ENCODE data around the gene PMEL. TPM values are rescaled to one million over a fixed set of nuclear protein-coding genes. Genes with fewer than 3 reads are reported as not detected.

PMEL gene
- total and polyA plus RNA-seq, 2 experiments from 2014 or later = 0.38 to 2.3 TPM

DNA sequence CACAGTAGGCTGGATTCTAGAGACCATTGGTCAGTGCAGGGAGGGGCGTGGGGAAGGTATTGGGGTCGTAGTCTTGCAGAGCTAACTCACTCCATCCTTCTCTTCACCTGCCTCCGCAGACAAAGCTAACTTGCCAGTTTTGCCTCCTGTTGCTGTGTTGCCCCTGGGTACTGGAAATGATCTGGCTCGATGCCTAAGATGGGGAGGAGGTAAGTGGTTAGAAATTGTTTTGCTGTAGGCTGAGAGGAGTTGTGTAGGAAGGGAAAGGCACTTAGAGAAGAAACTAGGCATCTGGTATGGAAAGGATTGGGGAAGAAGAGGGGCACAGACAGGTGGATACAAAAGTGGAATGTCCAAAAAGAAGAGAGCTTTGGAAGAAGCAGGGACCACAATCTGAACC lies 23.8 kb downstream of the PMEL start:
- H4K20me1 ChIP-seq (ENCODE audit: insufficient read depth) = no peaks in the 10 kb centered on the region
- peaks cover 27% of the 10 kb centered on the region for H3F3A ChIP-seq (ENCODE audit: insufficient read depth)
- H3K27ac ChIP-seq = no peak overlapping the region
- H3K79me2 ChIP-seq (ENCODE audit: insufficient read depth) = no peaks in the 10 kb centered on the region
- DNase-seq = no peak
- no peak for TF ChIP-seq EZH2 (IDR thresholded peaks at IDR 0.05; ENCODE audit: insufficient read depth, poor library complexity, severe bottlenecking)
- no peak for TF ChIP-seq EZH2phosphoT487 (IDR thresholded peaks at IDR 0.05; ENCODE audit: insufficient read depth, low read depth)
- 90 to 93% methylated on average over 4 of the region's 4 CpGs for WGBS, 2 experiments (ENCODE audit: low coverage in 1 of 2, low lambda C conversion rate in 2 of 2, missing lambda C conversion rate in 2 of 2)
- H3K4me3 ChIP-seq = no peak overlapping the region
- in situ Hi-C loops (cut with MboI) = no loop called here
- H3K9ac ChIP-seq = no peak overlapping the region
- H2AFZ ChIP-seq = no peak overlapping the region
- no peak overlapping the region for H3K4me2 ChIP-seq (ENCODE audit: unreplicated experiment)
- no peaks in the 10 kb centered on the region for H3K9me3 ChIP-seq (ENCODE audit: low read depth)
- H3K27me3 ChIP-seq (replicated peaks; ENCODE audit: insufficient read depth) = no peaks in the 10 kb centered on the region
- H3K4me1 ChIP-seq (ENCODE audit: insufficient read depth) = peaks cover 22% of the 10 kb centered on the region
- peaks cover 45% of the 10 kb centered on the region for H3K36me3 ChIP-seq (ENCODE audit: low read depth)
- no peaks in the 10 kb centered on the region for H3K9me2 ChIP-seq (ENCODE audit: insufficient read depth)

DNA sequence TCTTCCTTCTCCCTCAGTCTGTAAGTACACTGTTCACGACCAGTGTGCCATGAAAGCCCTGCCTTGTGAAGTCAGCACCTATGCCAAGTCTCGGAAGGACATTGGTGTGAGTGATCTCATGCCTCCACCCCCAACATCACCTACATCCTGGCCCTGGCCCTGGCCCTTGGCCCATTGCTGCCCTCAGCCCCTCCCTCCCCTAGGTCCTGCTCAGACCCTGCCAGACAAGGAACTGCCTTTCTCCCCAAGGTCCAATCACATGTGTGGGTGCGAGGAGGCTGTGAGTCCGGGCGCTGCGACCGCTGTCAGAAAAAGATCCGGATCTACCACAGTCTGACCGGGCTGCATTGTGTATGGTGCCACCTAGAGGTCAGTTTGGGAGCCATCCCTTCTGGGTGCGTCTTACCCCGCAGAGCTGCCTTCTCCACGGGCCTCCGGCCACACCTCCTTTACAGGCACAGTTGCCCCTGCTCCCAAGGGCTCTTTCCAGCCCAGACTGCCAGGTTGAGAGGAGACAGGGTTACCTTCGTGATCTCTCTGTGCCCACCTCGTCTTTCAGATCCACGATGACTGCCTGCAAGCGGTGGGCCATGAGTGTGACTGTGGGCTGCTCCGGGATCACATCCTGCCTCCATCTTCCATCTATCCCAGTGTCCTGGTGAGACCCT lies 25.6 kb downstream of the PMEL start:
- peaks cover 31% of the 10 kb centered on the region for H3F3A ChIP-seq (ENCODE audit: insufficient read depth)
- no peaks in the 10 kb centered on the region for H4K20me1 ChIP-seq (ENCODE audit: insufficient read depth)
- H3K9me2 ChIP-seq (ENCODE audit: insufficient read depth) = no peaks in the 10 kb centered on the region
- H3K9me3 ChIP-seq (ENCODE audit: low read depth) = no peaks in the 10 kb centered on the region
- 15 to 16% methylated on average over 18 of the region's 18 CpGs for WGBS, 2 experiments (ENCODE audit: low coverage in 1 of 2, low lambda C conversion rate in 2 of 2, missing lambda C conversion rate in 2 of 2)
- H3K27me3 ChIP-seq (replicated peaks; ENCODE audit: insufficient read depth) = no peaks in the 10 kb centered on the region
- peaks cover 22% of the 10 kb centered on the region for H3K4me1 ChIP-seq (ENCODE audit: insufficient read depth)
- peaks cover 41% of the 10 kb centered on the region for H3K36me3 ChIP-seq (ENCODE audit: low read depth)
- TF ChIP-seq EZH2 (IDR thresholded peaks at IDR 0.05; ENCODE audit: insufficient read depth, poor library complexity, severe bottlenecking) (no peak), EZH2phosphoT487 (IDR thresholded peaks at IDR 0.05; ENCODE audit: insufficient read depth, low read depth) (no peak)
- no peaks in the 10 kb centered on the region for H3K79me2 ChIP-seq (ENCODE audit: insufficient read depth)
- H2AFZ ChIP-seq = peak overlapping the region; percentile 64
- peak overlapping the region; percentile 32 for H3K4me2 ChIP-seq (ENCODE audit: unreplicated experiment)
- H3K4me3 ChIP-seq = no peak overlapping the region
- in situ Hi-C loops (cut with MboI) = no loop called here
- H3K27ac ChIP-seq = peak overlapping the region; percentile 50
- no peak overlapping the region for H3K9ac ChIP-seq
- peak; percentile 89 for DNase-seq

DNA sequence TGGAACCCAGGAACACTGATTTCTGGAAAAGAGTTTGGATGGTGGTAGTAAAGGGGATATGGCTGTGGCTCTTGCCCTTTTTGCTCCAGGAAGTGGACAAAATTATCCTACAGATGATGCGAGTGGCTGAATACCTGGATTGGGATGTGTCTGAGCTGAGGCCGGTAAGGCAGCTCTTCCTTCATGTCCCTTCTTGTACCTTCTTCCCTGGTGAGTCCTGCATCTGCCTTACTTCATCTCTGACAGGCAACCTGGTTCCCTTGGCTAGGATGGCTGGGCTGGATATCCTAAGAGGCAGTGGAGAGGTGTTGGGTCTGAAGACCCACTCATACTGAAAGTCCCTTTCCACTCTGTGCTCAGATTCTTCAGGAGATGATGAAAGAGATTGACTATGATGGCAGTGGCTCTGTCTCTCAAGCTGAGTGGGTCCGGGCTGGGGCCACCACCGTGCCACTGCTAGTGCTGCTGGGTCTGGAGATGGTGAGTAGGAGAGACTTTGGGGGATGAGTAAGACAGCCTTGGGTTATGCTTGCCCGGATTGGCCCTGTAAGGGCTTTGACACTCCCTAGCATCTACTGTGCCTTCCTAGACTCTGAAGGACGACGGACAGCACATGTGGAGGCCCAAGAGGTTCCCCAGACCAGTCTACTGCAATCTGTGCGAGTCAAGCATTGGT lies 26.9 kb downstream of the PMEL start:
- H3K79me2 ChIP-seq (ENCODE audit: insufficient read depth) = peaks cover 9% of the 10 kb centered on the region; the same call in 1 of the 2 replicates
- H3K9ac ChIP-seq = 0 out of 2 replicates have a peak overlapping the region, but pooled peaks have one; percentile 12
- WGBS, 2 experiments (ENCODE audit: low coverage in 1 of 2, low lambda C conversion rate in 2 of 2, missing lambda C conversion rate in 2 of 2) = 94 to 95% methylated on average over 8 of the region's 8 CpGs
- no peaks in the 10 kb centered on the region for H4K20me1 ChIP-seq (ENCODE audit: insufficient read depth)
- H3K27me3 ChIP-seq (replicated peaks; ENCODE audit: insufficient read depth) = no peaks in the 10 kb centered on the region
- no peaks in the 10 kb centered on the region for H3K9me2 ChIP-seq (ENCODE audit: insufficient read depth)
- peak; percentile 30 for DNase-seq
- no peak for TF ChIP-seq EZH2phosphoT487 (IDR thresholded peaks at IDR 0.05; ENCODE audit: insufficient read depth, low read depth)
- no peak for TF ChIP-seq EZH2 (IDR thresholded peaks at IDR 0.05; ENCODE audit: insufficient read depth, poor library complexity, severe bottlenecking)
- H3F3A ChIP-seq (ENCODE audit: insufficient read depth) = peaks cover 40% of the 10 kb centered on the region
- H2AFZ ChIP-seq = no peak overlapping the region
- peak overlapping the region; percentile 50 for H3K27ac ChIP-seq
- no peaks in the 10 kb centered on the region for H3K9me3 ChIP-seq (ENCODE audit: low read depth)
- H3K4me3 ChIP-seq = no peak overlapping the region
- peaks cover 31% of the 10 kb centered on the region; the same call in 1 of the 2 replicates for H3K36me3 ChIP-seq (ENCODE audit: low read depth)
- no peak overlapping the region for H3K4me2 ChIP-seq (ENCODE audit: unreplicated experiment)
- in situ Hi-C loops (cut with MboI) = loop anchor here (10.0 kb wide), 1 partner anchor 114 kb away; the partner anchor contains the start of gene DNAJC14
- peaks cover 29% of the 10 kb centered on the region for H3K4me1 ChIP-seq (ENCODE audit: insufficient read depth)

DNA sequence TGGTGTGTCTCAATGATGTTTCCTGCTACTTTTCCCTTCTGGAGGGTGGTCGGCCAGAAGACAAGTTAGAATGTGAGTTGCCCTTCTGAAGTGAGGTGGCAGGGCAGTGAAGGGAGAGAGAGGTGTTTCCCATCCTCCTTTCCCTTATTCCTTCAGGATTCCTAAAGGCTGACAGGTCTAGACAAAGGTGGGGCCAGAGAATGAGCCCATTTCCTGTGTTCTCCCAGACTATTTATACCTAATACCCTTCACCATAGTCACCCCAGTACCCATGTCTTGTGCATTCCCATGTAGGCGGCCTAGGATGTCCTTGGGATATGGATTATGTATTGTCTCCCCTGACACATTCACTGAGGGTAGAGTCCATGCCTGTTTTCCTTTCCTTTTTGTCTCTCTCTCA lies 27.9 kb downstream of the PMEL start:
- Histone ChIP-seq H3K36me3 (ENCODE audit: low read depth) (peaks cover 21% of the 10 kb centered on the region; the same call in 1 of the 2 replicates), H3K9me2 (ENCODE audit: insufficient read depth) (no peaks in the 10 kb centered on the region), H3K27ac (peak overlapping the region; percentile 50), H2AFZ (no peak overlapping the region), H3K9me3 (ENCODE audit: low read depth) (no peaks in the 10 kb centered on the region), H3K4me1 (ENCODE audit: insufficient read depth) (peaks cover 39% of the 10 kb centered on the region), H3K79me2 (ENCODE audit: insufficient read depth) (peaks cover 17% of the 10 kb centered on the region; the same call in 1 of the 2 replicates), H3K9ac (peak overlapping the region; percentile 40; the same call in 1 of the 2 replicates), H4K20me1 (ENCODE audit: insufficient read depth) (no peaks in the 10 kb centered on the region), H3K4me3 (no peak overlapping the region), H3K4me2 (ENCODE audit: unreplicated experiment) (peak overlapping the region; percentile 24), H3F3A (ENCODE audit: insufficient read depth) (peaks cover 46% of the 10 kb centered on the region), H3K27me3 (replicated peaks; ENCODE audit: insufficient read depth) (no peaks in the 10 kb centered on the region)
- in situ Hi-C loops (cut with MboI) = loop anchor here (10.0 kb wide), 1 partner anchor 113 kb away; the partner anchor contains the start of gene DNAJC14
- TF ChIP-seq EZH2phosphoT487 (IDR thresholded peaks at IDR 0.05; ENCODE audit: insufficient read depth, low read depth) (no peak), EZH2 (IDR thresholded peaks at IDR 0.05; ENCODE audit: insufficient read depth, poor library complexity, severe bottlenecking) (no peak)
- peak; percentile 56 for DNase-seq
- WGBS, 2 experiments (ENCODE audit: low coverage in 1 of 2, low lambda C conversion rate in 2 of 2, missing lambda C conversion rate in 2 of 2) = 46 to 55% methylated on average over 2 of the region's 2 CpGs

Measured in GM23248 (cell line).